Measurements from ENCODE around the gene OR5C1. TPM values are rescaled to one million over a fixed set of nuclear protein-coding genes. Genes with fewer than 3 reads are reported as not detected.
"Not testable (repeated sequence)": the region's sequence is repeated elsewhere in the genome, so short reads cannot be mapped to it uniquely, and the experiment has no call there.

The OR5C1 gene
- total and polyA plus RNA-seq, 4 experiments from 2014 or later, result not detected

DNA sequence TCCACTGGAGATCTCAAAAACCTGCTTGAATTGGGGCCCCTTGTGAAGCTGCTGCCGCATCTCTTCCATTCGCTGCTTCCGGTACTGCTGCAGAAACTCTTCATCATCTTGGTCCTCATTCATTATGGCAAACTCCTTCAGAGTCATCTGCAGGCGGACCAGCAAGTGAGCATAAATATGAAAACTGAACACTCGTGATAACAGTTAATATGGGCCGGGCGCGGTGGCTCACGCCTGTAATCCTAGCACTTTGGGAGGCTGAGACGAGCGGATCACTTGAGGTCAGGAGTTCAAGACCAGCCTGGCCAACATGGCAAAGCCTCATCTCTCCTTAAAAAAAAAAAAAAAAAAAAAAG, 31.7 kb downstream of the OR5C1 start:
- DNase-seq, result no peak
- H3K4me1 Mint-ChIP-seq, result peaks cover 40 to 65% (median 54%) of the 10 kb centered on the region in 4 donors
- ChIA-PET POLR2A (ENCODE audit: partially characterized antibody) (interaction anchor here (0.6 to 5.5 kb wide), 3 partner anchors 7 to 12 kb away, joined by 3 to 51 read pairs (median 5); partner anchors contain the start of gene PDCL), CTCF (ENCODE audit: partially characterized antibody) (interaction anchor here (0.6 to 3.1 kb wide), 5 partner anchors 8 to 721 kb away, joined by 3 to 9 read pairs (median 3); partner anchors contain the start of gene PDCL)
- Histone ChIP-seq H3K27ac (ENCODE audit: low read depth, low read length) (no peak overlapping the region), H3K9me3 (ENCODE audit: control insufficient read depth in 1 of 2, low read length in 2 of 2) (no peaks in the 10 kb centered on the region), H3K27me3 (ENCODE audit: insufficient read depth, low read length) (no peaks in the 10 kb centered on the region), H3K36me3 (ENCODE audit: insufficient read depth, low read length) (peaks cover 16% of the 10 kb centered on the region), H3K4me3 (ENCODE audit: low read length in 2 of 2) (no peak overlapping the region), H3K4me1 (ENCODE audit: insufficient read depth, low read length) (peaks cover 63% of the 10 kb centered on the region)
- no peaks in the 10 kb centered on the region for H3K27me3 Mint-ChIP-seq
- H3K27ac Mint-ChIP-seq, result peak overlapping the region in 6 of 7 donors; percentile 19 to 86 (median 74)
- intact Hi-C loops (cut with micrococcal nuclease), result loop anchor here (10.0 kb wide), 1 partner anchor 556 kb away; the partner anchor contains the start of genes MRRF and RBM18
- peaks cover 27 to 60% of the 10 kb centered on the region in 2 donors for H3K36me3 Mint-ChIP-seq
- peak overlapping the region in 2 of 8 donors; percentile 13 to 15 for H3K4me3 Mint-ChIP-seq
- H3K9me3 Mint-ChIP-seq, result no peaks in the 10 kb centered on the region

DNA sequence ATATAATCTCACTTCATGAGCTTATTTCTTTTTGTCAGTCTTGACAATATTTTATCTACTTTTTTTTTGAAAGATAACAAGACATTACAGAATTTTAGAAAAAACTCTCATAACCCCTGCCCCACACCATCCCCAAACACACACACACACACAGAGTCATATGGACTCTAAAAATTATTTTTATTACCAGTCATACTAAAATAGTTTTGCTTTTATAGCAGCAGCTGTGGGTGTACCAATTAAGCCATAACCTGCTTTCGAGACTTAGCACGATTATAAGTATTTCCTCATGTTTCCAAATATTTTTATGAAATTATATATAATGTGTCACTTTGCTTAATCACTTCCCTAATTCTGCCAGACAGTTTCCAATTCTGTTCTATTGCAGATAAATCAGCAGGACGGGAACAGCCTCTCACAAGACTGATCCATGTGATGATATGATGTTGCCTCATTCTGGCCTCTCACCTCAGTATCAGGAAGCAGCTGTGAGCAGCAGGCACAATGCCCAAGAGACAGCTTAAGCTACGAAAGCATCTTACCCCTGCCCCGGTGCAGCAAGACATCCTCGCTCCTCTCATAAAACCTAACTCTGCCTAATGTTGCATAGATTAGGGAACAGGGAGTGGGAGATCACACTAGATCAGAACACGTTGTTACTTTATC, 32.7 kb downstream of the OR5C1 start:
- Mint-ChIP-seq H3K4me1 (peaks cover 38 to 64% (median 51%) of the 10 kb centered on the region in 4 donors), H3K36me3 (peaks cover 27 to 61% of the 10 kb centered on the region in 2 donors), H3K9me3 (no peaks in the 10 kb centered on the region), H3K27me3 (no peaks in the 10 kb centered on the region), H3K27ac (peak overlapping the region; percentile 46 to 87 (median 72)), H3K4me3 (peak overlapping the region in 1 of 8 donors; percentile 43)
- ChIA-PET CTCF (ENCODE audit: partially characterized antibody) (interaction anchor here (1.1 to 3.1 kb wide), 3 partner anchors 11 to 722 kb away, joined by 3 to 9 read pairs (median 6); no protein-coding TSS in a partner anchor), POLR2A (ENCODE audit: partially characterized antibody) (interaction anchor here (0.9 to 1.0 kb wide), 2 partner anchors 13 to 84 kb away, joined by 3 read pairs; partner anchors contain the start of gene RC3H2)
- Histone ChIP-seq H3K9me3 (ENCODE audit: control insufficient read depth in 1 of 2, low read length in 2 of 2) (no peaks in the 10 kb centered on the region), H3K4me3 (ENCODE audit: low read length in 2 of 2) (no peak overlapping the region), H3K4me1 (ENCODE audit: insufficient read depth, low read length) (peaks cover 62% of the 10 kb centered on the region), H3K27ac (ENCODE audit: low read depth, low read length) (no peak overlapping the region), H3K27me3 (ENCODE audit: insufficient read depth, low read length) (no peaks in the 10 kb centered on the region), H3K36me3 (ENCODE audit: insufficient read depth, low read length) (peaks cover 16% of the 10 kb centered on the region)
- intact Hi-C loops (cut with micrococcal nuclease), result loop anchor here (10.0 kb wide), 1 partner anchor 557 kb away; the partner anchor contains the start of genes MRRF and RBM18
- DNase-seq, result no peak

DNA sequence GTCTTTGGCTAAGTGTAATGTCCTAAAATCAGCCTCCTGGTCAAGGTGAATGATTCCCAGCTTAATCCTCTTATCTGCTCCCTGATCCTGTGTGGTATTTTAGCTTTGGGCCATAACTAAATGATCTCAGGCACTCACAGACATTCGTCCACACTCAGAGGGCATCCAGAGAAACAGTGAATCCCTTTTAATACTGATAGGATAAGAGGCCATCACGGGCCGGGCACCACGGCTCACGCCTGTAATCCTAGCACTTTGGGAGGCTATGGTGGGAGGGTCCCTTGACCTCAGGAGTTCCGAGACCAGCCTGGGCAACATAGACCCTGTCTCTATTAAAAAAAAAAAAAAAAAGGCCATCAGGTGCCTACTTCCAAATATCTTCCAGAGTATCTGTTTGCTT, 33.3 kb downstream of the OR5C1 start:
- Mint-ChIP-seq H3K4me3 (peak overlapping the region in 1 of 8 donors; percentile 18), H3K27me3 (no peaks in the 10 kb centered on the region), H3K27ac (peak overlapping the region in 4 of 7 donors; percentile 46 to 86 (median 58)), H3K9me3 (no peaks in the 10 kb centered on the region), H3K36me3 (peaks cover 27 to 62% of the 10 kb centered on the region in 2 donors), H3K4me1 (peaks cover 41 to 65% (median 52%) of the 10 kb centered on the region in 4 donors)
- Histone ChIP-seq H3K9me3 (ENCODE audit: control insufficient read depth in 1 of 2, low read length in 2 of 2) (no peaks in the 10 kb centered on the region), H3K4me1 (ENCODE audit: insufficient read depth, low read length) (peaks cover 63% of the 10 kb centered on the region), H3K4me3 (ENCODE audit: low read length in 2 of 2) (no peak overlapping the region), H3K27me3 (ENCODE audit: insufficient read depth, low read length) (no peaks in the 10 kb centered on the region), H3K36me3 (ENCODE audit: insufficient read depth, low read length) (peaks cover 16% of the 10 kb centered on the region), H3K27ac (ENCODE audit: low read depth, low read length) (no peak overlapping the region)
- CTCF ChIA-PET (ENCODE audit: partially characterized antibody), result interaction anchor here (1.1 to 3.1 kb wide), 2 partner anchors 11 to 13 kb away, joined by 3 to 9 read pairs; no protein-coding TSS in a partner anchor
- intact Hi-C loops (cut with micrococcal nuclease), result loop anchor here (10.0 kb wide), 1 partner anchor 557 kb away; the partner anchor contains the start of genes MRRF and RBM18
- no peak for DNase-seq
- POLR2A ChIA-PET (ENCODE audit: partially characterized antibody), result no interaction called here

DNA sequence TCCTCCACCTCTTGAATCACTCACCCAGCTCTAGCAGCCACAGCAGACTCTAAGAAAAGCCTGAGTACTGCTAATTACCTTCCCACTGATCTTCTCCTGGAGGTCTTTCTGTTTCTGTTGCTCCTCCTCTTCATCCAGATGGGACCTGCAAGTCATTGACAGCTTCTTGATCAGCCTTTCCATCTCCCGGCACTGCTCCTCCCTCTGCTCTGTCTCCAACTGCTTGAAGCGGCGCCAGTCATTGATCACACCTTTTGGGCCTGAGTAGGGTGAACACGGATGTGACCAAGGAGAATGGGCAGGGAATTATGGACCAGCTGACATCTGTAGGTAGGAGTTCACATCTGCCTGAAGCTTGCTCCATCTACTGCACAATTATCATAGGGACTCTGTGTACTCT, 34.2 kb downstream of the OR5C1 start:
- Histone ChIP-seq H3K27ac (ENCODE audit: low read depth, low read length) (no peak overlapping the region), H3K36me3 (ENCODE audit: insufficient read depth, low read length) (peaks cover 16% of the 10 kb centered on the region), H3K27me3 (ENCODE audit: insufficient read depth, low read length) (no peaks in the 10 kb centered on the region), H3K4me1 (ENCODE audit: insufficient read depth, low read length) (peaks cover 69% of the 10 kb centered on the region), H3K9me3 (ENCODE audit: control insufficient read depth in 1 of 2, low read length in 2 of 2) (no peaks in the 10 kb centered on the region), H3K4me3 (ENCODE audit: low read length in 2 of 2) (no peak overlapping the region)
- H3K36me3 Mint-ChIP-seq, result peaks cover 27 to 62% of the 10 kb centered on the region in 2 donors
- ChIA-PET POLR2A (ENCODE audit: partially characterized antibody) (interaction anchor here (0.6 kb wide), 1 partner anchor 518 kb away, joined by 3 read pairs; no protein-coding TSS in a partner anchor), CTCF (ENCODE audit: partially characterized antibody) (interaction anchor here (0.8 to 1.2 kb wide), 3 partner anchors 9 to 13 kb away, joined by 3 to 4 read pairs (median 3); no protein-coding TSS in a partner anchor)
- no peaks in the 10 kb centered on the region for H3K27me3 Mint-ChIP-seq
- H3K4me3 Mint-ChIP-seq, result no peak overlapping the region
- intact Hi-C loops (cut with micrococcal nuclease), result loop anchor here (10.0 kb wide), 1 partner anchor 558 kb away; the partner anchor contains the start of genes MRRF and RBM18
- peaks cover 45 to 73% (median 57%) of the 10 kb centered on the region in 4 donors for H3K4me1 Mint-ChIP-seq
- DNase-seq, result no peak
- H3K9me3 Mint-ChIP-seq, result no peaks in the 10 kb centered on the region
- peak overlapping the region in 5 of 7 donors; percentile 13 to 79 (median 63) for H3K27ac Mint-ChIP-seq

DNA sequence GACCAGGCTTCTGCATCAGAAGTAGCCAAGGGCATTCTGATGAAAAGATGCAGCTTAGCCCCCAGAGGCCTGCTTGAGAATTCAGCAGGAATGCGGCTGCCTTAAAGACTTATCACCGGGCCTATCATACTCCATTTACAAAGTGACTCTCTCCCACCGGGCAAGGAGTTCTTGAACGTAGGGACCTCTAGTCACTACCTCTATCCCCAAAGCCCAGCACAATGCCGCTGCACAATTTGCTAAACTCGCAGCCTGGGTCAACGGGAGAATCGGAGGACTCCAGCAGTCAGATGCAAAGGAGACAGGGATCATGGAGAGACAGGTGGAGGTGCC, 39.0 kb downstream of the OR5C1 start:
- POLR2A ChIA-PET (ENCODE audit: partially characterized antibody), result interaction anchor here (0.8 to 4.7 kb wide), 14 partner anchors 10 to 563 kb away, joined by 3 to 51 read pairs (median 5); partner anchors contain the start of genes MRRF, RBM18, RC3H2 and ZBTB6
- Mint-ChIP-seq H3K27ac (peak overlapping the region; percentile 96 to 98 (median 97)), H3K36me3 (peaks cover 8 to 37% of the 10 kb centered on the region in 2 donors), H3K9me3 (no peaks in the 10 kb centered on the region), H3K27me3 (no peaks in the 10 kb centered on the region), H3K4me3 (peak overlapping the region; percentile 95 to 100 (median 98)), H3K4me1 (peaks cover 26 to 53% (median 34%) of the 10 kb centered on the region in 4 donors)
- DNase-seq, result no peak
- Histone ChIP-seq H3K27ac (ENCODE audit: low read depth, low read length) (peak overlapping the region; percentile 87), H3K4me3 (ENCODE audit: low read length in 2 of 2) (peak overlapping the region; percentile 93 to 98), H3K27me3 (ENCODE audit: insufficient read depth, low read length) (no peaks in the 10 kb centered on the region), H3K36me3 (ENCODE audit: insufficient read depth, low read length) (peaks cover 5% of the 10 kb centered on the region), H3K9me3 (ENCODE audit: control insufficient read depth in 1 of 2, low read length in 2 of 2) (no peaks in the 10 kb centered on the region), H3K4me1 (ENCODE audit: insufficient read depth, low read length) (peaks cover 37% of the 10 kb centered on the region)
- intact Hi-C loops (cut with micrococcal nuclease), result loop anchor here (1.0 to 10.0 kb wide), 5 partner anchors 77 to 734 kb away; partner anchors contain the start of genes MORN5, MRRF, NDUFA8 and RBM18
- CTCF ChIA-PET (ENCODE audit: partially characterized antibody), result interaction anchor here (0.8 to 1.9 kb wide), 4 partner anchors 9 to 20 kb away, joined by 3 to 7 read pairs (median 4); no protein-coding TSS in a partner anchor

DNA sequence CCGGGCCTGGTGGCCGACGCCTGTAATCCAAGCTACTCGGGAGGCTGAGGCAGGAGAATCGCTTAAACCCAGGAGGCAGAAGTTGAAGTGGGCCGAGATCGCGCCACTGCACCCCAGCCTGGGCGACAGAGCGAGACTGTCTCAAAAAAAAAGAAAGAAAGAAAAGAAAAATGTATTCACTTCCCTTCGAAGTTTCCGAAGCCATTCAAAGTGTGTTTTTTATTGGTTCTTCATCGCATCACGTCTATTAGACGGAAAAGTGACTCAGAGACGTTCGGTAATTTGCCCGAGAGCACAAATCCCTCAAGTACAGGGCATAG, 40.2 kb downstream of the OR5C1 start:
- Histone ChIP-seq H3K4me3 (ENCODE audit: low read length in 2 of 2) (peak overlapping the region; percentile 93 to 98), H3K27ac (ENCODE audit: low read depth, low read length) (peak overlapping the region; percentile 87), H3K4me1 (ENCODE audit: insufficient read depth, low read length) (peaks cover 37% of the 10 kb centered on the region)
- peak overlapping the region; percentile 96 to 98 (median 97) for H3K27ac Mint-ChIP-seq
- not testable (repeated sequence) for DNase-seq; H3K27me3 ChIP-seq (ENCODE audit: insufficient read depth, low read length); H3K9me3 Mint-ChIP-seq; H3K27me3 Mint-ChIP-seq; H3K9me3 ChIP-seq (ENCODE audit: control insufficient read depth in 1 of 2, low read length in 2 of 2); H3K36me3 ChIP-seq (ENCODE audit: insufficient read depth, low read length)
- H3K4me3 Mint-ChIP-seq, result peak overlapping the region; percentile 95 to 100 (median 98)
- intact Hi-C loops (cut with micrococcal nuclease), result loop anchor here (1.0 to 10.0 kb wide), 5 partner anchors 76 to 736 kb away; partner anchors contain the start of genes MORN5, MRRF, NDUFA8 and RBM18
- CTCF ChIA-PET (ENCODE audit: partially characterized antibody), result interaction anchor here (0.8 to 1.9 kb wide), 4 partner anchors 9 to 18 kb away, joined by 3 to 7 read pairs (median 4); no protein-coding TSS in a partner anchor
- POLR2A ChIA-PET (ENCODE audit: partially characterized antibody), result interaction anchor here (1.0 to 4.7 kb wide), 11 partner anchors 10 to 564 kb away, joined by 3 to 51 read pairs (median 6); partner anchors contain the start of genes MRRF, RBM18, RC3H2 and ZBTB6
- H3K36me3 Mint-ChIP-seq, result peaks cover 0 to 29% of the 10 kb centered on the region in 2 donors
- peaks cover 24 to 44% (median 30%) of the 10 kb centered on the region in 4 donors for H3K4me1 Mint-ChIP-seq
